GM10248 (cell line): Measurements from ENCODE around the gene GJC2.
A peak's percentile ranks its signal among the peaks of the same experiment; 100 is the strongest.

Experiments
- CTCF ChIA-PET: fragments of 300-600 bp; sonication (Branson Sonifier 250); formaldehyde crosslinking; extraction: SDS; loops from one replicate; lab custom pipeline; 2021; ENCODE audit warnings: antibody characterized with exemption; lab: Yijun Ruan, JAX
- POLR2A ChIA-PET: fragments of 350-650 bp; sonication (Branson Sonifier 250); formaldehyde crosslinking; extraction: SDS; loops from one replicate; lab custom pipeline; 2020; ENCODE audit warnings: antibody characterized with exemption; lab: Yijun Ruan, JAX
- DNase-seq: peaks from one replicate; pipeline ENCODE4 v3.0.0; 2012; ENCODE audit errors: extremely low spot score
- TF ChIP-seq, protein P1 (sequence below): IDR thresholded peaks from 2 replicates; pipeline ENCODE4 v1.5.1; 2012; ENCODE audit warnings: mild to moderate bottlenecking, low read depth; ENCODE audit errors: extremely low read depth, missing control alignments, control extremely low read depth

Gene GJC2

DNA sequence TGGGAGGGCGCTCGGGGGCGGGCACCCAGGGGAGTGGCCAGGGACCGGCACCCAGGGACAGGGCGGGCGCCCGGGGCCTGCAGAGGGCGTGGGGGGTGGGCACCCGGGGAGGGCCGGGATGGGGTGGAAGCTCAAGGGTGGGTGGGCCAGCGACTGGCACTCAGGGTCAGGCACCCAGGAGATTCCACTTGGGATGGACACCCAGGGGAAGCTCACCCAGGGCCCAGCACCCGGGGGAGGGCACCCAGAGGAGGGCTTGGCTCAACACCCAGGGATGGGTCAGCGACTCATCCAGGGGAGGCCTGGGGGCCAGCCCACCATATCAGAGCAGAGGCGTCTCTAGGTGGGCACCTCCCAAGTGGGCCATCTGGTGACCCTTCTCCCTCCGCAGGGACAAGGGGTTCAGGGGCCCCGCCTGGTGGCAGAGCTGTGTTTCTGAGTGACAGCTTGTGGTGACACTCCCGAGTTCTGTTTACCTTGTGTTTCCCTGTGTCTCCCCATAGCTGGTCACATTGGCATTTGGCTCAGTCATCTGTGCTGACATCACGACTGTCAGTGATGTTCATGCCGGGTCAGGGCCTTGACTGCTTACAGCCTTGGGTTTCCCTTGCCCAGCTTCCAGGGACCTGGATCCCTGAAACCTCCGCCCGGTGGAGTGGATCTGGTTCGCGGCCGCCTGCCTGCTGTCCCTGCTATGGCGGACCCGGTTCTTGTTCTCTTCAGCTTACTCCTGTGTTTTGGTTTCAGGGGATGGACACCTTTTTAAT, 16.6 kb downstream of the GJC2 start:
- TF ChIP-seq, protein P1, sequence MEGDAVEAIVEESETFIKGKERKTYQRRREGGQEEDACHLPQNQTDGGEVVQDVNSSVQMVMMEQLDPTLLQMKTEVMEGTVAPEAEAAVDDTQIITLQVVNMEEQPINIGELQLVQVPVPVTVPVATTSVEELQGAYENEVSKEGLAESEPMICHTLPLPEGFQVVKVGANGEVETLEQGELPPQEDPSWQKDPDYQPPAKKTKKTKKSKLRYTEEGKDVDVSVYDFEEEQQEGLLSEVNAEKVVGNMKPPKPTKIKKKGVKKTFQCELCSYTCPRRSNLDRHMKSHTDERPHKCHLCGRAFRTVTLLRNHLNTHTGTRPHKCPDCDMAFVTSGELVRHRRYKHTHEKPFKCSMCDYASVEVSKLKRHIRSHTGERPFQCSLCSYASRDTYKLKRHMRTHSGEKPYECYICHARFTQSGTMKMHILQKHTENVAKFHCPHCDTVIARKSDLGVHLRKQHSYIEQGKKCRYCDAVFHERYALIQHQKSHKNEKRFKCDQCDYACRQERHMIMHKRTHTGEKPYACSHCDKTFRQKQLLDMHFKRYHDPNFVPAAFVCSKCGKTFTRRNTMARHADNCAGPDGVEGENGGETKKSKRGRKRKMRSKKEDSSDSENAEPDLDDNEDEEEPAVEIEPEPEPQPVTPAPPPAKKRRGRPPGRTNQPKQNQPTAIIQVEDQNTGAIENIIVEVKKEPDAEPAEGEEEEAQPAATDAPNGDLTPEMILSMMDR = peak; percentile 60
- peak; percentile 68 for DNase-seq
- CTCF ChIA-PET = interaction anchor here (0.8 to 6.1 kb wide), 28 partner anchors 11 to 404 kb away, joined by 3 to 54 read pairs (median 5); partner anchors contain the start of gene MRPL55
- POLR2A ChIA-PET = interaction anchor here (0.5 to 1.4 kb wide), 2 partner anchors 75 to 1465 kb away, joined by 3 to 8 read pairs; no protein-coding TSS in a partner anchor

- TF ChIP-seq, protein P1 = no peak
- no peak for DNase-seq
- ChIA-PET CTCF (interaction anchor here (0.8 to 6.1 kb wide), 5 partner anchors 17 to 38 kb away, joined by 3 to 54 read pairs (median 3); partner anchors contain the start of gene GUK1), POLR2A (no interaction called here)
Observed at GRCh38 chr1:228168563-228169270, 19.0 kb downstream of the GJC2 start.

DNA sequence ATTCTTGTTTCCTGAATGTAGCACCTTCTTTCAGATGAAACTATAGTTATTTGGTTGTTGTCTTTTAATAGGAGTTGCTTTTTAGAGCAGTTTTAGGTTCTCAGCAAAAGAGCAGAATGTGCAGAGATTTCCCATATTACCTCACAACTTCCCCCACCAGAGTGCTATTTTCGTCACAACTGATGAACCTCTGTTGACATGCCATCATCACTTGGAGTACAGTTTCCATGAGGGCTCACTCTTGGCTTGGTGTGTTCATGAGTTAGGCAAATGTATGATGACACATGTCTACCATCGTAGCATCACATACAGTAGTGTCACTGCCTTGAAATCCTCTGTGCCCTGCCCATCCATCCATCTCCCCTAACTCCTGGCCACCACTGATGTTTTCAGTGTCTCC, 19.6 kb downstream of the GJC2 start:
- CTCF ChIA-PET = no interaction called here
- TF ChIP-seq, protein P1 = no peak
- DNase-seq = no peak
- POLR2A ChIA-PET = no interaction called here

GRCh38 chr1:228170666-228171065, 20.9 kb downstream of the GJC2 start:
- CTCF ChIA-PET = no interaction called here
- TF ChIP-seq, protein P1 = no peak
- POLR2A ChIA-PET = no interaction called here
- DNase-seq = no peak

GRCh38 chr1:228171221-228171891, 21.6 kb downstream of the GJC2 start:
- TF ChIP-seq, protein P1 = no peak
- ChIA-PET POLR2A (no interaction called here), CTCF (interaction anchor here (1.1 kb wide), 1 partner anchor 52 kb away, joined by 3 read pairs; no protein-coding TSS in a partner anchor)
- no peak for DNase-seq
